CD14-positive monocyte (primary cell): ENCODE data around the gene PPCS. TPM values are rescaled to one million over a fixed set of nuclear protein-coding genes. Genes with fewer than 3 reads are reported as not detected.

ENCODE experiments used
- DNase-seq, 3 donors: peaks; one replicate each; pipeline ENCODE4 v3.0.0-alpha.2; 2011 to 2022
- H2AFZ ChIP-seq: 2 replicates; pipeline ENCODE4 v1.6.0; 2012; ENCODE audit warnings: mild to moderate bottlenecking, low read depth, low read length, inconsistent platforms; ENCODE audit not compliant: insufficient read depth, poor library complexity, severe bottlenecking
- H3K27ac ChIP-seq, 2 donors: 1 replicate in 1 of 2; 2 replicates in 1 of 2; pipeline ENCODE4 v1.5.1; 2012 to 2013; ENCODE audit warnings: low read length in 2 of 2, control low read depth in 1 of 2, inconsistent platforms in 1 of 2, low read depth in 1 of 2, mild to moderate bottlenecking in 1 of 2
- H3K27me3 ChIP-seq, 2 donors: one replicate each; pipeline versions ENCODE4 v1.6.0 to v1.6.1; 2011 to 2013; ENCODE audit warnings: low read length in 2 of 2; ENCODE audit not compliant: control insufficient read depth in 2 of 2, insufficient read depth in 2 of 2
- H3K36me3 ChIP-seq, 2 donors: replicated peaks in 1 of 2; 1 replicate in 1 of 2; 2 replicates in 1 of 2; pipeline versions ENCODE4 v1.5.1 to v1.6.1; 2012 to 2013; ENCODE audit warnings: low read length in 2 of 2, control low read depth in 1 of 2, inconsistent platforms in 1 of 2, mild to moderate bottlenecking in 1 of 2; ENCODE audit not compliant: insufficient read depth in 2 of 2, control insufficient read depth in 1 of 2
- H3K4me1 ChIP-seq, 2 donors: 1 replicate in 1 of 2; 2 replicates in 1 of 2; pipeline versions ENCODE4 v1.5.1 to v1.6.1; 2012 to 2013; ENCODE audit warnings: low read length in 2 of 2, control low read depth in 1 of 2, inconsistent platforms in 1 of 2, mild to moderate bottlenecking in 1 of 2, moderate library complexity in 1 of 2; ENCODE audit not compliant: insufficient read depth in 2 of 2, control insufficient read depth in 1 of 2
- H3K4me2 ChIP-seq: replicated peaks from 2 replicates; pipeline ENCODE3; 2012; ENCODE audit warnings: low read length, moderate library complexity, mild to moderate bottlenecking; ENCODE audit not compliant: poor library complexity, severe bottlenecking; ENCODE audit errors: extremely low read depth
- H3K4me3 ChIP-seq, 3 experiments: fragments of 200-600 bp in 1 of 3; sonication (generic) in 1 of 3; replicated peaks in 1 of 3; 1 replicate in 2 of 3; 2 replicates in 1 of 3; pipeline ENCODE4 v1.5.1; 2011 to 2013; ENCODE audit warnings: low read length in 3 of 3, mild to moderate bottlenecking in 3 of 3, control low read depth in 2 of 3, low read depth in 2 of 3, inconsistent platforms in 1 of 3, moderate library complexity in 1 of 3
- H3K79me2 ChIP-seq: 2 replicates; pipeline ENCODE4 v1.6.0; 2012; ENCODE audit warnings: mild to moderate bottlenecking, control low read depth, inconsistent platforms, low read length, moderate library complexity; ENCODE audit not compliant: insufficient read depth
- H3K9ac ChIP-seq: 2 replicates; pipeline ENCODE4 v1.6.0; 2017; ENCODE audit warnings: low read length, mild to moderate bottlenecking; ENCODE audit not compliant: insufficient read depth, poor library complexity, severe bottlenecking
- H3K9me3 ChIP-seq, 2 donors: replicated peaks in 1 of 2; 1 replicate in 1 of 2; 2 replicates in 1 of 2; pipeline versions ENCODE4 v1.5.1 to v1.6.1; 2012 to 2013; ENCODE audit warnings: low read length in 2 of 2, control low read depth in 1 of 2; ENCODE audit not compliant: control insufficient read depth in 1 of 2, insufficient read depth in 1 of 2
- H4K20me1 ChIP-seq: 2 replicates; pipeline ENCODE4 v1.6.0; 2012; ENCODE audit warnings: mild to moderate bottlenecking, low read length, control low read depth, moderate library complexity; ENCODE audit not compliant: insufficient read depth
- H3K27ac Mint-ChIP-seq, 7 donors: one replicate each; pipeline ENCODE4 v1.8.0; 2020; ENCODE audit warnings: mild to moderate bottlenecking in 7 of 7, mixed read lengths in 7 of 7, moderate library complexity in 6 of 7, inconsistent platforms in 2 of 7
- H3K27me3 Mint-ChIP-seq, 3 donors: one replicate each; pipeline ENCODE4 v1.8.0; 2021 to 2022; ENCODE audit warnings: low read depth in 3 of 3, mild to moderate bottlenecking in 3 of 3, mixed read lengths in 3 of 3, moderate library complexity in 3 of 3, inconsistent platforms in 1 of 3
- H3K36me3 Mint-ChIP-seq, 2 donors: one replicate each; pipeline ENCODE4 v1.8.0; 2020; ENCODE audit warnings: mixed read lengths in 2 of 2, inconsistent platforms in 1 of 2, mild to moderate bottlenecking in 1 of 2
- H3K4me1 Mint-ChIP-seq: one replicate; pipeline ENCODE4 v1.8.0; 2020; ENCODE audit warnings: mild to moderate bottlenecking, mixed read lengths
- H3K4me3 Mint-ChIP-seq, 2 donors: one replicate each; pipeline ENCODE4 v1.8.0; 2020; ENCODE audit warnings: mild to moderate bottlenecking in 2 of 2, mixed read lengths in 2 of 2, moderate library complexity in 1 of 2
- H3K9me3 Mint-ChIP-seq, 7 donors: one replicate each; pipeline ENCODE4 v1.8.0; 2020 to 2022; ENCODE audit warnings: mixed read lengths in 7 of 7, mild to moderate bottlenecking in 6 of 7, moderate library complexity in 6 of 7, inconsistent platforms in 2 of 7
- CTCF ChIP-seq: fragments of 200-600 bp; IDR thresholded peaks from one replicate; pipeline ENCODE4 v1.8.0; 2022; ENCODE audit warnings: antibody characterized with exemption, mild to moderate bottlenecking
- WGBS: methylation state at CpG from one replicate; pipeline ENCODE4 v1.1.5; 2013; ENCODE audit warnings: missing lambda C conversion rate; ENCODE audit not compliant: insufficient coverage; 5-methylcytosine and 5-hydroxymethylcytosine counted together
- intact Hi-C, 2 donors: fragments of 100-400 bp; cut with micrococcal nuclease; formaldehyde crosslinking; loops; one replicate each; pipeline versions ENCODE4 v1.15.0 to v1.15.1; 2023
- polyA plus RNA-seq, 3 donors: library from polyadenylated mRNA; depleted of rRNA in 1 of 3; unstranded in 2 of 3; stranded (reverse) in 1 of 3; fragments of 300-500 nt in 2 of 3; fragments of >200 nt in 1 of 3; fragmentation: Illumina TruSeq in 2 of 3; gene quantifications; 1 replicate in 2 of 3; 2 replicates in 1 of 3; pipeline ENCODE4 v1.2.3, GENCODE V29; 2012 to 2021

PPCS gene
- polyA plus RNA-seq, 3 donors, result 43.2 to 182 (median 176) TPM

- Histone ChIP-seq H3K79me2 (no peaks in the 10 kb centered on the region), H3K9ac (no peak overlapping the region), H4K20me1 (no peaks in the 10 kb centered on the region), H3K9me3 (no peaks in the 10 kb centered on the region), H3K27ac (no peak overlapping the region), H2AFZ (no peak overlapping the region), H3K4me1 (no peaks in the 10 kb centered on the region), H3K4me2 (no peak overlapping the region), H3K27me3 (no peaks in the 10 kb centered on the region), H3K4me3 (no peak overlapping the region), H3K36me3 (no peaks in the 10 kb centered on the region)
- Mint-ChIP-seq H3K4me1 (no peaks in the 10 kb centered on the region), H3K27ac (no peak overlapping the region), H3K9me3 (peaks cover 0 to 3% (median 0%) of the 10 kb centered on the region in 7 donors), H3K27me3 (peaks cover 2 to 4% (median 3%) of the 10 kb centered on the region in 3 donors), H3K36me3 (no peaks in the 10 kb centered on the region), H3K4me3 (no peak overlapping the region)
- WGBS, result 34% methylated on average over 10 of the region's 10 CpGs
- TF ChIP-seq CTCF, result no peak
- intact Hi-C loops, result no loop called here
- DNase-seq, result no peak
These were observed 35.3 kb upstream of the PPCS start for GRCh38 chr1:42420911-42421585.

GRCh38 chr1:42422737-42423136 is 33.6 kb upstream of the PPCS start:
- H3K4me3 Mint-ChIP-seq, result no peak overlapping the region
- Histone ChIP-seq H3K27me3 (no peaks in the 10 kb centered on the region), H3K4me1 (no peaks in the 10 kb centered on the region), H3K4me2 (no peak overlapping the region), H3K27ac (no peak overlapping the region), H3K4me3 (no peak overlapping the region), H3K79me2 (no peaks in the 10 kb centered on the region), H3K9me3 (no peaks in the 10 kb centered on the region), H4K20me1 (no peaks in the 10 kb centered on the region), H2AFZ (no peak overlapping the region), H3K36me3 (no peaks in the 10 kb centered on the region), H3K9ac (no peak overlapping the region)
- H3K9me3 Mint-ChIP-seq, result peaks cover 0 to 4% (median 0%) of the 10 kb centered on the region in 7 donors
- H3K27me3 Mint-ChIP-seq, result peaks cover 2 to 4% (median 3%) of the 10 kb centered on the region in 3 donors
- no peak for DNase-seq
- 87% methylated on average over 6 of the region's 9 CpGs for WGBS
- intact Hi-C loops, result no loop called here
- no peak for TF ChIP-seq CTCF
- no peak overlapping the region for H3K27ac Mint-ChIP-seq
- H3K4me1 Mint-ChIP-seq, result no peaks in the 10 kb centered on the region
- H3K36me3 Mint-ChIP-seq, result no peaks in the 10 kb centered on the region
